ENCODE results near the gene MCF2L2. TPM values are rescaled to one million over a fixed set of nuclear protein-coding genes. Genes with fewer than 3 reads are reported as not detected.

MCF2L2 gene
- total RNA-seq, 1 experiment from 2014 or later, result 3.4 TPM

- intact Hi-C loops (cut with micrococcal nuclease), result loop anchor here (2.0 to 10.0 kb wide), 2 partner anchors 75 to 145 kb away; partner anchors contain the start of gene B3GNT5
- CTCF ChIA-PET, result interaction anchor here (0.6 to 2.2 kb wide), 4 partner anchors 34 to 145 kb away, joined by 3 to 9 read pairs (median 3); no protein-coding TSS in a partner anchor
- Mint-ChIP-seq H3K27me3 (ENCODE audit: insufficient read depth, unreplicated experiment) (no peaks in the 10 kb centered on the region), H3K36me3 (ENCODE audit: insufficient read depth, unreplicated experiment) (peaks cover 6% of the 10 kb centered on the region), H3K4me3 (ENCODE audit: unreplicated experiment) (no peak overlapping the region), H3K4me1 (ENCODE audit: insufficient read depth, unreplicated experiment) (peaks cover 25% of the 10 kb centered on the region), H3K27ac (ENCODE audit: low read depth, unreplicated experiment) (no peak overlapping the region), H3K9me3 (ENCODE audit: unreplicated experiment) (no peaks in the 10 kb centered on the region)
- no peak for TF ChIP-seq CTCF (IDR thresholded peaks at IDR 0.05; ENCODE audit: unreplicated experiment)
- BruUV-seq (replicated peaks), result no TSS peak
- no peak for DNase-seq (ENCODE audit: unreplicated experiment)
- POLR2A ChIA-PET, result interaction anchor here (0.9 to 2.2 kb wide), 6 partner anchors 8 to 42 kb away, joined by 3 to 10 read pairs (median 6); no protein-coding TSS in a partner anchor
Observed at GRCh38 chr3:183329543-183329942, 98.9 kb downstream of the MCF2L2 start.

GRCh38 chr3:183328823-183329222 is 99.6 kb downstream of the MCF2L2 start:
- intact Hi-C loops (cut with micrococcal nuclease), result loop anchor here (1.0 to 10.0 kb wide), 3 partner anchors 53 to 144 kb away; partner anchors contain the start of gene B3GNT5
- Mint-ChIP-seq H3K4me1 (ENCODE audit: insufficient read depth, unreplicated experiment) (peaks cover 32% of the 10 kb centered on the region), H3K9me3 (ENCODE audit: unreplicated experiment) (no peaks in the 10 kb centered on the region), H3K4me3 (ENCODE audit: unreplicated experiment) (no peak overlapping the region), H3K36me3 (ENCODE audit: insufficient read depth, unreplicated experiment) (peaks cover 6% of the 10 kb centered on the region), H3K27ac (ENCODE audit: low read depth, unreplicated experiment) (peak overlapping the region; percentile 50), H3K27me3 (ENCODE audit: insufficient read depth, unreplicated experiment) (no peaks in the 10 kb centered on the region)
- DNase-seq (ENCODE audit: unreplicated experiment), result peak; percentile 46
- no peak for TF ChIP-seq CTCF (IDR thresholded peaks at IDR 0.05; ENCODE audit: unreplicated experiment)
- ChIA-PET POLR2A (interaction anchor here (0.9 to 2.2 kb wide), 10 partner anchors 9 to 108 kb away, joined by 3 to 10 read pairs (median 4); no protein-coding TSS in a partner anchor), CTCF (interaction anchor here (0.6 to 2.2 kb wide), 6 partner anchors 34 to 206 kb away, joined by 3 to 9 read pairs (median 3); no protein-coding TSS in a partner anchor)
- no TSS peak for BruUV-seq (replicated peaks)

GRCh38 chr3:183328164-183328563 is 100.3 kb downstream of the MCF2L2 start:
- peak overlapping the region; percentile 50 for H3K27ac Mint-ChIP-seq (ENCODE audit: low read depth, unreplicated experiment)
- POLR2A ChIA-PET, result interaction anchor here (0.9 to 2.2 kb wide), 12 partner anchors 9 to 107 kb away, joined by 3 to 10 read pairs (median 4); partner anchors contain the start of gene B3GNT5
- DNase-seq (ENCODE audit: unreplicated experiment), result peak; percentile 16
- H3K27me3 Mint-ChIP-seq (ENCODE audit: insufficient read depth, unreplicated experiment), result no peaks in the 10 kb centered on the region
- no TSS peak for BruUV-seq (replicated peaks)
- intact Hi-C loops (cut with micrococcal nuclease), result loop anchor here (1.0 to 10.0 kb wide), 3 partner anchors 54 to 143 kb away; partner anchors contain the start of gene B3GNT5
- H3K4me3 Mint-ChIP-seq (ENCODE audit: unreplicated experiment), result no peak overlapping the region
- CTCF ChIA-PET, result interaction anchor here (0.7 to 2.2 kb wide), 6 partner anchors 45 to 205 kb away, joined by 3 to 9 read pairs (median 4); no protein-coding TSS in a partner anchor
- no peaks in the 10 kb centered on the region for H3K9me3 Mint-ChIP-seq (ENCODE audit: unreplicated experiment)
- peaks cover 35% of the 10 kb centered on the region for H3K4me1 Mint-ChIP-seq (ENCODE audit: insufficient read depth, unreplicated experiment)
- TF ChIP-seq CTCF (IDR thresholded peaks at IDR 0.05; ENCODE audit: unreplicated experiment), result no peak
- H3K36me3 Mint-ChIP-seq (ENCODE audit: insufficient read depth, unreplicated experiment), result peaks cover 6% of the 10 kb centered on the region

- Mint-ChIP-seq H3K9me3 (ENCODE audit: unreplicated experiment) (no peaks in the 10 kb centered on the region), H3K4me3 (ENCODE audit: unreplicated experiment) (no peak overlapping the region)
- CTCF ChIA-PET, result interaction anchor here (0.7 to 2.2 kb wide), 2 partner anchors 61 to 142 kb away, joined by 4 to 9 read pairs; no protein-coding TSS in a partner anchor
Observed at GRCh38 chr3:183327343-183327742, 101.1 kb downstream of the MCF2L2 start.

More at GRCh38 chr3:183327343-183327742, 101.1 kb downstream of the MCF2L2 start:
- POLR2A ChIA-PET, result interaction anchor here (0.9 to 2.2 kb wide), 6 partner anchors 34 to 74 kb away, joined by 3 to 10 read pairs (median 4); partner anchors contain the start of gene B3GNT5
- no peak for TF ChIP-seq CTCF (IDR thresholded peaks at IDR 0.05; ENCODE audit: unreplicated experiment)
- no TSS peak for BruUV-seq (replicated peaks)
- Mint-ChIP-seq H3K27me3 (ENCODE audit: insufficient read depth, unreplicated experiment) (no peaks in the 10 kb centered on the region), H3K36me3 (ENCODE audit: insufficient read depth, unreplicated experiment) (peaks cover 6% of the 10 kb centered on the region), H3K27ac (ENCODE audit: low read depth, unreplicated experiment) (peak overlapping the region; percentile 50), H3K4me1 (ENCODE audit: insufficient read depth, unreplicated experiment) (peaks cover 35% of the 10 kb centered on the region)
- intact Hi-C loops (cut with micrococcal nuclease), result loop anchor here (10.0 kb wide), 1 partner anchor 73 kb away; the partner anchor contains the start of gene B3GNT5
- DNase-seq (ENCODE audit: unreplicated experiment), result peak; percentile 24
